ENCODE measurements around the gene NDN.
"Not testable (repeated sequence)": the region's sequence is repeated elsewhere in the genome, so short reads cannot be mapped to it uniquely, and the experiment has no call there.

Gene NDN

GRCh38 chr15:23687143-23687470 lies at the start of gene NDN:
TSS of gene NDN (minus strand) at chr15:23687305. CDS start at chr15:23687217, 88 bp downstream.
- DNase-seq, result no peak

- DNase-seq, result no peak
Measured at GRCh38 chr15:23736033-23736673, 49.0 kb upstream of the NDN start.

- DNase-seq, result no peak
Measured at GRCh38 chr15:23734862-23735261, 47.8 kb upstream of the NDN start.

GRCh38 chr15:23713874-23714656 lies 27.0 kb upstream of the NDN start:
- not testable (repeated sequence) for DNase-seq

GRCh38 chr15:23708332-23708731 lies 21.2 kb upstream of the NDN start:
- no peak for DNase-seq

- no peak for DNase-seq
Measured at GRCh38 chr15:23695282-23695681, 8.2 kb upstream of the NDN start.

GRCh38 chr15:23694592-23694991 lies 7.5 kb upstream of the NDN start:
- no peak for DNase-seq

GRCh38 chr15:23690450-23690852 lies 3.3 kb upstream of the NDN start:
- DNase-seq, result no peak

GRCh38 chr15:23690015-23690414 lies 2.9 kb upstream of the NDN start:
- no peak for DNase-seq

GRCh38 chr15:23686466-23687142 lies 501 bp downstream of the NDN start:
- no peak for DNase-seq

GRCh38 chr15:23671481-23671880 lies 15.6 kb downstream of the NDN start:
- no peak for DNase-seq

- no peak for DNase-seq
Measured at GRCh38 chr15:23670970-23671369, 16.1 kb downstream of the NDN start.

GRCh38 chr15:23663232-23663631 lies 23.9 kb downstream of the NDN start:
- DNase-seq, result no peak

- no peak for DNase-seq
Measured at GRCh38 chr15:23648920-23649515, 38.1 kb downstream of the NDN start.

GRCh38 chr15:23647421-23648370 lies 39.4 kb downstream of the NDN start, which contains the start of gene MAGEL2:
TSS of gene MAGEL2 (minus strand) at chr15:23647867. CDS start at chr15:23647742, 125 bp downstream.
- DNase-seq, result no peak

GRCh38 chr15:23647001-23647295 lies 40.2 kb downstream of the NDN start:
- no peak for DNase-seq

GRCh38 chr15:23646165-23647000 lies 40.7 kb downstream of the NDN start:
- no peak for DNase-seq

- no peak for DNase-seq
Measured at GRCh38 chr15:23645371-23646164, 41.5 kb downstream of the NDN start.

GRCh38 chr15:23644829-23645228 lies 42.3 kb downstream of the NDN start:
- DNase-seq, result no peak

- DNase-seq, result peak; percentile 35 to 41
Measured at GRCh38 chr15:23642413-23643044, 44.6 kb downstream of the NDN start.
